C4-2B (cell line): ENCODE measurements around the gene KPNA3.

ENCODE experiments used
- CTCF ChIP-seq: fragments of 450-650 bp; conservative IDR thresholded peaks from 2 replicates; pipeline ENCODE4 v1.5.1; 2017; ENCODE audit warnings: mild to moderate bottlenecking
- ZFX ChIP-seq: fragments of 450-650 bp; IDR thresholded peaks from 2 replicates; pipeline ENCODE4 v1.6.1; 2017

GRCh38 chr13:49657241-49657641 is 135.2 kb downstream of the KPNA3 start:
- TF ChIP-seq CTCF, result no peak
- TF ChIP-seq ZFX, result no peak
